ENCODE data around the gene FAS.

DNA sequence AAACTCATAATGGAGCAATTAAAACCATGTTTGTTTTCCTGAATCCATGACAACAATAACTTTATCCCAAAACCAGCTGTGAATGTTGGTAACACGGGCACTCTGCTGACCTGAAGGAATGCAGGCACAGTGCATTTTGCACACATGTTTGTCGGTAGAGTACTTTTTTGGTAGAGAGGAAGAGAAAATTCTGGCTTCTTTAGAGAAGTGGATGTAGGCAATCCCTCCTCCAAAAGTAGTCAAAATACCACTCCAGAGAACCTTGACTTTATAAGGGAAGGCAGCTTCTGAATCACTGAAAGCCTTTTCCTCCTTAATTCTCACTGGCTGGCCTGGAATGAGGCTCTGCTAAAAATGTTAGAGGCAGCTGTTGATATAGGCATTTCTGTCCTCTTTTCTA, 22.2 kb upstream of the FAS start:
- TF ChIP-seq, protein P1, sequence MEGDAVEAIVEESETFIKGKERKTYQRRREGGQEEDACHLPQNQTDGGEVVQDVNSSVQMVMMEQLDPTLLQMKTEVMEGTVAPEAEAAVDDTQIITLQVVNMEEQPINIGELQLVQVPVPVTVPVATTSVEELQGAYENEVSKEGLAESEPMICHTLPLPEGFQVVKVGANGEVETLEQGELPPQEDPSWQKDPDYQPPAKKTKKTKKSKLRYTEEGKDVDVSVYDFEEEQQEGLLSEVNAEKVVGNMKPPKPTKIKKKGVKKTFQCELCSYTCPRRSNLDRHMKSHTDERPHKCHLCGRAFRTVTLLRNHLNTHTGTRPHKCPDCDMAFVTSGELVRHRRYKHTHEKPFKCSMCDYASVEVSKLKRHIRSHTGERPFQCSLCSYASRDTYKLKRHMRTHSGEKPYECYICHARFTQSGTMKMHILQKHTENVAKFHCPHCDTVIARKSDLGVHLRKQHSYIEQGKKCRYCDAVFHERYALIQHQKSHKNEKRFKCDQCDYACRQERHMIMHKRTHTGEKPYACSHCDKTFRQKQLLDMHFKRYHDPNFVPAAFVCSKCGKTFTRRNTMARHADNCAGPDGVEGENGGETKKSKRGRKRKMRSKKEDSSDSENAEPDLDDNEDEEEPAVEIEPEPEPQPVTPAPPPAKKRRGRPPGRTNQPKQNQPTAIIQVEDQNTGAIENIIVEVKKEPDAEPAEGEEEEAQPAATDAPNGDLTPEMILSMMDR (IDR thresholded peaks at IDR 0.05; ENCODE audit: poor library complexity) = no peak
- TF ChIP-seq EZH2 (IDR thresholded peaks at IDR 0.05; ENCODE audit: borderline replicate concordance) (no peak), EZH2phosphoT487 (IDR thresholded peaks at IDR 0.05; ENCODE audit: low read depth, severe bottlenecking, unreplicated experiment) (no peak)

Measured in hepatocyte (in vitro differentiated cells).